Raji (cell line): ENCODE results near the gene SLC5A8.

Experiments used
- POLR2A ChIP-seq: IDR thresholded peaks from 2 replicates; pipeline ENCODE4 v1.6.1; 2011; ENCODE audit warnings: low read depth, low read length, control low read depth; ENCODE audit not compliant: insufficient read depth

Gene SLC5A8

DNA sequence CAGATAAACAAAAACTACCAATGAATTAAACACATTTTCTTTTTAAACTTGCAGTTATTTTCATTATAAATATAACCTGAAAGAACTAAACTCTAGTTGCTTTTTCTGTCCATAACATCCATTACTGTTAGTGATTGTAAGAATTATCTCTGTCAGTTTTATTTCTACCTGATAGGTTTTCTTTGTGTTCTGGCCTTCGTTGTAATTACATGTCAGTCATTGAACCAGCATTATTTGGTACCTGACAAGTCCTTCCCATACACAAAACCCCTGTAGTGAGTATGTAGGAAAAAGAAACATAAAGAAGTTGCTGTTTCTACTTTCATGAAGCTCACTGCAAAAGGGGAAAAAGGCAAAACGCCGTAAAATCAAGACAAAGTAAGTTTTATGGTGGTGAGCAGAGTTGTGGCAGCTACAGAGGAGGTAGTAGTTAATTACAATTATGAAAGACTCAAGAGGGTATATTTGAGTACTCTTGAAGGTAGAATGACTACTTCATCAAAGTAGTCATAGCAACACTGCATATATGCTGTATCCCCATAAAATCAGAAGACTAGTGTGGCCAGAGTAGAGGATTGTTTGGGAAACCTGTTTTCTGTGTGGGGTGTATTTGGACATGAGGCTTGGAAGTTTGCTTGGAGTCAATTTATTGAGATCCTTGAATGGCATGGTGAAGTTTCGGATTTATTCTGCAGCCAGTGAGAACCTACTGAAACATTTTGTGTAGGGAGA, 102.8 kb downstream of the SLC5A8 start:
- TF ChIP-seq POLR2A = no peak
